Tibial artery (tissue), 4 donors: ENCODE data around the gene LYZL6.

Source experiments
- DNase-seq, 2 donors: peaks; one replicate each; pipeline ENCODE4 v3.0.0-alpha.2; 2019
- H3K27ac ChIP-seq, 2 donors: fragments of 200-600 bp; sonication (generic) in 1 of 2; 1 replicate in 1 of 2; 2 replicates in 1 of 2; pipeline ENCODE4 v1.5.1; 2018 to 2019; ENCODE audit warnings: mild to moderate bottlenecking in 1 of 2
- H3K27me3 ChIP-seq, 2 donors: fragments of 200-600 bp; sonication (generic) in 1 of 2; one replicate each; pipeline versions ENCODE4 v1.5.1 to v1.6.0; 2016 to 2019
- H3K36me3 ChIP-seq, 3 donors: fragments of 200-600 bp; sonication (generic) in 2 of 3; one replicate each; pipeline ENCODE4 v1.5.1; 2016 to 2019; ENCODE audit warnings: mild to moderate bottlenecking in 2 of 3
- H3K4me1 ChIP-seq, 4 donors: fragments of 200-600 bp; sonication (generic) in 2 of 4; 1 replicate in 3 of 4; 2 replicates in 1 of 4; pipeline ENCODE4 v1.5.1; 2016 to 2019
- H3K4me3 ChIP-seq, 2 donors: fragments of 200-600 bp; sonication (generic) in 1 of 2; 1 replicate in 1 of 2; 2 replicates in 1 of 2; pipeline ENCODE4 v1.5.1; 2018 to 2019; ENCODE audit warnings: mild to moderate bottlenecking in 2 of 2
- H3K9me3 ChIP-seq, 3 donors: fragments of 200-600 bp; sonication (generic) in 1 of 3; one replicate each; pipeline ENCODE4 v1.5.1; 2016 to 2019
- intact Hi-C: fragments of 100-400 bp; cut with DNase I; formaldehyde crosslinking; loops from one replicate; pipeline ENCODE4 v1.15.0; 2023; ENCODE audit warnings: low total_unique reads
- TF ChIP-seq, protein P1 (sequence below), 2 experiments: fragments of 200-600 bp in 1 of 2; fragments of 450-650 bp in 1 of 2; IDR thresholded peaks; one replicate each; pipeline ENCODE4 v1.5.1; 2017 to 2019; ENCODE audit warnings: antibody characterized with exemption in 2 of 2, mild to moderate bottlenecking in 1 of 2, moderate library complexity in 1 of 2

Gene LYZL6

DNA sequence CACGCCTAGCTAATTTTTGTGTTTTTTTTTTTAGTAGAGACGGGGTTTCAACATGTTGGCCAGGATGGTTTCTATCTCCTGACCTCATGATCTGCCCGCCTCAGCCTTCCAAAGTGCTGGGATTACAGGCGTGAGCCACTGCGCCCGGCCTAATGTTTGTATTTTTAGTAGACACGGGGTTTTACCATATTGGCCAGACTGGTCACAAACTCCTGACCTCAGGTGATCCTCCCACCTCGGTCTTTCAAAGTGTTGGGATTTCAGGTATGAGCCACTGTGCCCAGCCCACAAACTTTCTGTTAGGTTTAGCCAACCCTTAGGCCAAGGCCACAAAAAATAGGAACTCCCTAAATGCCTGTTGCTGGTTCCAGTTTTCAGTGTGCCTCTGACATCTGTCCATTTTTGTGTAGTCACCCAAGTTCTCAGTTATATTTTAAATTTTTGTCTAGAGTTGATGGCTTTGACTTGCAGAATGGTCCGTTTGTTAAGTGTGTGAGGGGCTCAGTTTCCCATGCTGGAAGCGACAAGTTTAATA is 25.1 kb upstream of the LYZL6 start:
- TF ChIP-seq, protein P1, sequence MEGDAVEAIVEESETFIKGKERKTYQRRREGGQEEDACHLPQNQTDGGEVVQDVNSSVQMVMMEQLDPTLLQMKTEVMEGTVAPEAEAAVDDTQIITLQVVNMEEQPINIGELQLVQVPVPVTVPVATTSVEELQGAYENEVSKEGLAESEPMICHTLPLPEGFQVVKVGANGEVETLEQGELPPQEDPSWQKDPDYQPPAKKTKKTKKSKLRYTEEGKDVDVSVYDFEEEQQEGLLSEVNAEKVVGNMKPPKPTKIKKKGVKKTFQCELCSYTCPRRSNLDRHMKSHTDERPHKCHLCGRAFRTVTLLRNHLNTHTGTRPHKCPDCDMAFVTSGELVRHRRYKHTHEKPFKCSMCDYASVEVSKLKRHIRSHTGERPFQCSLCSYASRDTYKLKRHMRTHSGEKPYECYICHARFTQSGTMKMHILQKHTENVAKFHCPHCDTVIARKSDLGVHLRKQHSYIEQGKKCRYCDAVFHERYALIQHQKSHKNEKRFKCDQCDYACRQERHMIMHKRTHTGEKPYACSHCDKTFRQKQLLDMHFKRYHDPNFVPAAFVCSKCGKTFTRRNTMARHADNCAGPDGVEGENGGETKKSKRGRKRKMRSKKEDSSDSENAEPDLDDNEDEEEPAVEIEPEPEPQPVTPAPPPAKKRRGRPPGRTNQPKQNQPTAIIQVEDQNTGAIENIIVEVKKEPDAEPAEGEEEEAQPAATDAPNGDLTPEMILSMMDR (IDR thresholded peaks at IDR 0.05), result no peak
- H3K27me3 ChIP-seq, result no peaks in the 10 kb centered on the region
- intact Hi-C loops, result loop anchor here (10.0 kb wide), 1 partner anchor 176 kb away; no protein-coding TSS in a partner anchor
- no peaks in the 10 kb centered on the region for H3K9me3 ChIP-seq
- H3K27ac ChIP-seq, result no peak overlapping the region
- no peaks in the 10 kb centered on the region for H3K4me1 ChIP-seq
- H3K4me3 ChIP-seq, result no peak overlapping the region
- H3K36me3 ChIP-seq, result no peaks in the 10 kb centered on the region
- no peak for DNase-seq

DNA sequence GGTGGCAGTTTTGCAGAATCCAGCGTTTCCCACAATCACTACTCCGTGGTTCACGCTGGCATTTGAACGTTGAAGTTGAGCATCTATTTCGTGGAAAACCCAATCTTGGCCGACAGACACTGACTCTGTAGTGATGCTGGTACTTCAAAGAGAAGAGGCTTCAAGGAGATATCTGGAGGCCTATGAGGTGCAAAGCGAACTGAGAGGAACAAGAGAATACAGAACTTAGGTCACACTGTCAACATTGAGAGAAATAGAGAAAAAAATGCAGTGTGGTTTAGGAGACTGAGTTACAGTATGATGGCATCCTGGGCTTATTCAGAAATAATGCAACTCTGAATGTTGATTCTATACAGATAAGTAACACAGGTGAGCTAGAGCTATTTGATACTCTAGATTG is 21.8 kb upstream of the LYZL6 start:
- TF ChIP-seq, protein P1 (IDR thresholded peaks at IDR 0.05), result no peak
- no peak overlapping the region for H3K27ac ChIP-seq
- peaks cover 0 to 13% of the 10 kb centered on the region in 2 donors for H3K27me3 ChIP-seq
- no peak overlapping the region for H3K4me3 ChIP-seq
- H3K4me1 ChIP-seq, result no peaks in the 10 kb centered on the region
- H3K9me3 ChIP-seq, result no peaks in the 10 kb centered on the region
- H3K36me3 ChIP-seq, result no peaks in the 10 kb centered on the region
- no peak for DNase-seq
- intact Hi-C loops, result loop anchor here (10.0 kb wide), 1 partner anchor 180 kb away; no protein-coding TSS in a partner anchor

DNA sequence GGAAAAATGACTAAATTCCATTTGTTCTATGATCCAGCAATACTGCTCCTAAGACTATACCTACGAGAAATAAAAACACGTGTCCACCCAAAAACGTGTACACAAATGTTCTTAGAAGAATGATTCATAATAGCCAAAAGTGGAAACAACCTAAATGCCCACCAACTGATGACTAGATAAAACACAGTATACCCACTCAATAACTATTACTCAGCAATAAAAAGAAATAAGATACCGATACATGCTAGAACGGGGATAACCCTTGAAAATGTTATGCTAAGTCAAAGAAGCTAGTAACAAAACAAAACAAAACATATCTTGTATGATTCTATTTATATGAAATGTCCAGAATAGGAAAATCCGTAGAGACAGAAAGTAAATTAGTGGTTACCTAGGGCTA is 20.1 kb upstream of the LYZL6 start:
- H3K9me3 ChIP-seq, result no peaks in the 10 kb centered on the region
- DNase-seq, result no peak
- no peaks in the 10 kb centered on the region for H3K4me1 ChIP-seq
- H3K36me3 ChIP-seq, result no peaks in the 10 kb centered on the region
- no peak overlapping the region for H3K4me3 ChIP-seq
- peaks cover 0 to 24% of the 10 kb centered on the region in 2 donors for H3K27me3 ChIP-seq
- intact Hi-C loops, result loop anchor here (10.0 kb wide), 1 partner anchor 181 kb away; no protein-coding TSS in a partner anchor
- TF ChIP-seq, protein P1 (IDR thresholded peaks at IDR 0.05), result no peak
- H3K27ac ChIP-seq, result no peak overlapping the region

DNA sequence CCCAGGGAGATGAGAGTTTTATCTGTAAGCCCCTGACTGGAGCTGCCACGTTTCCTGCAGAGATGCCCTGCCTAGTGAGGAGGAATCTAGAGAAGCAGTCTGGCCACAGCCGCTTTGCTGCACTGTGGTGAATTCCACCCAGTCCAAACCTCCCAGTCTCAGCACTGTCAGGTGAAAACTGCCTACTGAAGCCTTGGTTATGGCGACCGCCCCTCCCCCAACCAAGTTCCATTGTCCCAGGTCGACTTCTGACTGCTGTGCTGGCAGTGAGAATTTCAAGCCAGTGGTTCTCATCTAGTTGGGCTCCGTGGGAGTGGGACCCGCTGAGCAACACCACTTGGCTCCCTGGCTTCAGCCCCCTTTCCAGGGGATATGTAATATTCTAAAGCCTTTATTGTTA is 10.2 kb upstream of the LYZL6 start:
- Histone ChIP-seq H3K27me3 (peaks cover 0 to 2% of the 10 kb centered on the region in 2 donors), H3K9me3 (no peaks in the 10 kb centered on the region), H3K4me1 (no peaks in the 10 kb centered on the region), H3K36me3 (no peaks in the 10 kb centered on the region), H3K4me3 (no peak overlapping the region), H3K27ac (no peak overlapping the region)
- intact Hi-C loops, result no loop called here
- no peak for DNase-seq
- TF ChIP-seq, protein P1 (IDR thresholded peaks at IDR 0.05), result no peak

DNA sequence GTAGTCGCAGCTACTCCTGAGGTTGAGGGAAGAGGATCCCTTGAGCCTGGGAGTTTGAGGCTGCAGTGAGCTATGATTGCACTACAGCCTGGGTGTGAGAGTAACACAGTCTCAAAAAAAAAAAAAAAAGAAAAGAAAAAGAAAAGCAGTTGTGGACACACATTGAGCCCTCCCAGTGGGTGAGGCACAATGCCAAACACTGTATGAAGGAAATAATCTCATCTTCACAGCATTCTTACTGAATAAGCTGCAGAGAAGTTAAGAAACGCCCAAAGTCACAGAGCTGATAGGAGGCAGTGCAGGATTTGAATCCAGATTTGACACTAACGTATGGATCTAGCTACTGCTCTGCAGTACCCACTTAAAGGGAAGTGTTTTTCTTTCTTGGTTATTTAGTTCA is 5.9 kb upstream of the LYZL6 start:
- TF ChIP-seq, protein P1 (IDR thresholded peaks at IDR 0.05), result no peak
- no peak overlapping the region for H3K4me3 ChIP-seq
- no peaks in the 10 kb centered on the region for H3K27me3 ChIP-seq
- H3K27ac ChIP-seq, result no peak overlapping the region
- intact Hi-C loops, result no loop called here
- no peaks in the 10 kb centered on the region for H3K36me3 ChIP-seq
- H3K9me3 ChIP-seq, result no peaks in the 10 kb centered on the region
- no peak for DNase-seq
- H3K4me1 ChIP-seq, result peaks cover 0 to 4% (median 0%) of the 10 kb centered on the region in 4 donors

DNA sequence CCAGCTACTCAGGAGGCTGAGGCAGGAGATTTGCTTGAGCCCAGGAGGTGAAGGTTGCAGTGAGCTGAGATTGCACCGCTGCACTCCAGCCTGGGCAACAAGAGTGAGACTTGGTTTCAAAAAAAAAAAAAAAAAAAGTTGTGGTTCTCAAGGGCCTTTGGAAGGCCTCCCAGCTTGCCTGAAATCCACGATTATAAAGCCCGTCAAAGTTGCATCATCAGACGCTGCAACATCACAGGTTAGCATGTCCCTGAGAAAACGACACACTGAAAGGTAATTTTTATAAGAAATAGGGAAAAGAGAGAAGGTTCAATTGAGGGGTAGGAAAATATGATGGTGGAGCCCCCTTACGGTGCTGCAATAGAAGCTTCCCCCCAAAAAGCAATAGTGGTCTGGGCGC is 4.6 kb upstream of the LYZL6 start:
- Histone ChIP-seq H3K4me3 (no peak overlapping the region), H3K9me3 (no peaks in the 10 kb centered on the region), H3K27me3 (peaks cover 0 to 7% of the 10 kb centered on the region in 2 donors), H3K27ac (no peak overlapping the region), H3K4me1 (peaks cover 0 to 4% (median 0%) of the 10 kb centered on the region in 4 donors), H3K36me3 (no peaks in the 10 kb centered on the region)
- no peak for DNase-seq
- intact Hi-C loops, result no loop called here
- TF ChIP-seq, protein P1 (IDR thresholded peaks at IDR 0.05), result no peak
